ENCODE measurements around the gene USP3.
A peak's percentile ranks its signal among the peaks of the same experiment; 100 is the strongest.

Gene USP3
- 71.2 to 239 (median 139) reads per million in 9 experiments for total RNA-seq

GRCh38 chr15:63504247-63504978 lies at the start of gene USP3:
Gene USP3, plus strand, starts transcription at chr15:63504593. Its CDS starts 147 bp downstream, at chr15:63504740.
- peak; percentile 62 for ATAC-seq (replicated peaks)
- H3K4me1 Mint-ChIP-seq (ENCODE audit: low read depth in 2 of 2): peaks cover 70 to 77% of the 10 kb centered on the region in 2 donors

GRCh38 chr15:63456258-63456657 lies 48.1 kb upstream of the USP3 start:
- Mint-ChIP-seq H3K27ac (no peak overlapping the region), H3K4me3 (no peak overlapping the region), H3K36me3 (ENCODE audit: insufficient read depth) (peaks cover 5% of the 10 kb centered on the region), H3K4me1 (ENCODE audit: low read depth in 2 of 2) (no peaks in the 10 kb centered on the region), H3K9me3 (no peaks in the 10 kb centered on the region), H3K27me3 (peaks cover 6 to 10% of the 10 kb centered on the region in 2 donors)
- DNase-seq (no peak), ATAC-seq (replicated peaks) (no peak)

More at GRCh38 chr15:63504247-63504978, at the start of gene USP3:
- peak within 1 kb of the TSS; percentile 95 to 100 for H3K27ac Mint-ChIP-seq
- peaks cover 21% of the 10 kb centered on the region for H3K36me3 Mint-ChIP-seq (ENCODE audit: insufficient read depth)
- H3K27me3 Mint-ChIP-seq: no peaks in the 10 kb centered on the region
- H3K9me3 Mint-ChIP-seq: no peaks in the 10 kb centered on the region
- peak; percentile 88 to 97 (median 92) for DNase-seq
- H3K4me3 Mint-ChIP-seq: peak within 1 kb of the TSS; percentile 92 to 94

- Mint-ChIP-seq H3K4me1 (ENCODE audit: low read depth in 2 of 2) (no peaks in the 10 kb centered on the region), H3K36me3 (ENCODE audit: insufficient read depth) (peaks cover 2% of the 10 kb centered on the region), H3K27me3 (peaks cover 6 to 16% of the 10 kb centered on the region in 2 donors), H3K27ac (no peak overlapping the region), H3K4me3 (no peak overlapping the region), H3K9me3 (no peaks in the 10 kb centered on the region)
- DNase-seq (no peak), ATAC-seq (replicated peaks) (no peak)
Observed at GRCh38 chr15:63457379-63457778, 47.0 kb upstream of the USP3 start.

GRCh38 chr15:63458026-63458425 lies 46.4 kb upstream of the USP3 start:
- Mint-ChIP-seq H3K27ac (no peak overlapping the region), H3K36me3 (ENCODE audit: insufficient read depth) (peaks cover 2% of the 10 kb centered on the region), H3K9me3 (no peaks in the 10 kb centered on the region), H3K4me1 (ENCODE audit: low read depth in 2 of 2) (no peaks in the 10 kb centered on the region), H3K27me3 (peaks cover 6 to 19% of the 10 kb centered on the region in 2 donors), H3K4me3 (no peak overlapping the region)
- no peak for ATAC-seq (replicated peaks)
- DNase-seq: no peak

- no peak for DNase-seq
- Mint-ChIP-seq H3K36me3 (ENCODE audit: insufficient read depth) (no peaks in the 10 kb centered on the region), H3K27ac (no peak overlapping the region), H3K4me3 (no peak overlapping the region), H3K9me3 (no peaks in the 10 kb centered on the region), H3K4me1 (ENCODE audit: low read depth in 2 of 2) (no peaks in the 10 kb centered on the region), H3K27me3 (peaks cover 6 to 26% of the 10 kb centered on the region in 2 donors)
- no peak for ATAC-seq (replicated peaks)
Observed at GRCh38 chr15:63458794-63459395, 45.5 kb upstream of the USP3 start.

- Mint-ChIP-seq H3K9me3 (no peaks in the 10 kb centered on the region), H3K4me3 (no peak overlapping the region), H3K27me3 (peaks cover 6 to 28% of the 10 kb centered on the region in 2 donors), H3K27ac (no peak overlapping the region), H3K4me1 (ENCODE audit: low read depth in 2 of 2) (no peaks in the 10 kb centered on the region), H3K36me3 (ENCODE audit: insufficient read depth) (no peaks in the 10 kb centered on the region)
- no peak for DNase-seq
- ATAC-seq (replicated peaks): no peak
Observed at GRCh38 chr15:63460210-63461155, 43.9 kb upstream of the USP3 start.

GRCh38 chr15:63461230-63461985 lies 43.0 kb upstream of the USP3 start:
- peaks cover 6 to 28% of the 10 kb centered on the region in 2 donors for H3K27me3 Mint-ChIP-seq
- H3K4me3 Mint-ChIP-seq: no peak overlapping the region
- ATAC-seq (replicated peaks) (no peak), DNase-seq (no peak)
- peaks cover under 1% of the 10 kb centered on the region in 2 donors for H3K4me1 Mint-ChIP-seq (ENCODE audit: low read depth in 2 of 2)
- H3K9me3 Mint-ChIP-seq: no peaks in the 10 kb centered on the region
- H3K27ac Mint-ChIP-seq: no peak overlapping the region
- no peaks in the 10 kb centered on the region for H3K36me3 Mint-ChIP-seq (ENCODE audit: insufficient read depth)

- Mint-ChIP-seq H3K4me3 (no peak overlapping the region), H3K27ac (no peak overlapping the region), H3K36me3 (ENCODE audit: insufficient read depth) (no peaks in the 10 kb centered on the region), H3K9me3 (no peaks in the 10 kb centered on the region), H3K27me3 (peaks cover 6 to 28% of the 10 kb centered on the region in 2 donors), H3K4me1 (ENCODE audit: low read depth in 2 of 2) (peaks cover 5 to 6% of the 10 kb centered on the region in 2 donors)
- no peak for ATAC-seq (replicated peaks)
- DNase-seq: no peak
Observed at GRCh38 chr15:63462088-63462487, 42.3 kb upstream of the USP3 start.

GRCh38 chr15:63463036-63463435 lies 41.4 kb upstream of the USP3 start:
- H3K36me3 Mint-ChIP-seq (ENCODE audit: insufficient read depth): no peaks in the 10 kb centered on the region
- no peak overlapping the region for H3K4me3 Mint-ChIP-seq
- H3K9me3 Mint-ChIP-seq: no peaks in the 10 kb centered on the region
- peaks cover 6 to 28% of the 10 kb centered on the region in 2 donors for H3K27me3 Mint-ChIP-seq
- DNase-seq: no peak
- peaks cover 5 to 6% of the 10 kb centered on the region in 2 donors for H3K4me1 Mint-ChIP-seq (ENCODE audit: low read depth in 2 of 2)
- peak overlapping the region in 1 of 2 donors; percentile 44 for H3K27ac Mint-ChIP-seq
- no peak for ATAC-seq (replicated peaks)

GRCh38 chr15:63463793-63464192 lies 40.6 kb upstream of the USP3 start:
- Mint-ChIP-seq H3K4me1 (ENCODE audit: low read depth in 2 of 2) (peaks cover 5 to 6% of the 10 kb centered on the region in 2 donors), H3K27me3 (peaks cover 6 to 28% of the 10 kb centered on the region in 2 donors), H3K9me3 (no peaks in the 10 kb centered on the region), H3K27ac (no peak overlapping the region), H3K4me3 (no peak overlapping the region), H3K36me3 (ENCODE audit: insufficient read depth) (no peaks in the 10 kb centered on the region)
- DNase-seq: no peak
- no peak for ATAC-seq (replicated peaks)

GRCh38 chr15:63465104-63465503 lies 39.3 kb upstream of the USP3 start:
- Mint-ChIP-seq H3K4me3 (no peak overlapping the region), H3K36me3 (ENCODE audit: insufficient read depth) (no peaks in the 10 kb centered on the region), H3K27me3 (peaks cover 6 to 28% of the 10 kb centered on the region in 2 donors), H3K27ac (no peak overlapping the region), H3K9me3 (no peaks in the 10 kb centered on the region), H3K4me1 (ENCODE audit: low read depth in 2 of 2) (peaks cover 5 to 6% of the 10 kb centered on the region in 2 donors)
- DNase-seq (no peak), ATAC-seq (replicated peaks) (no peak)

- peaks cover 5 to 14% of the 10 kb centered on the region in 2 donors for H3K4me1 Mint-ChIP-seq (ENCODE audit: low read depth in 2 of 2)
- H3K27ac Mint-ChIP-seq: peak overlapping the region; percentile 36 to 61
- H3K36me3 Mint-ChIP-seq (ENCODE audit: insufficient read depth): no peaks in the 10 kb centered on the region
- peak; percentile 96 for ATAC-seq (replicated peaks)
- peaks cover 0 to 18% of the 10 kb centered on the region in 2 donors for H3K27me3 Mint-ChIP-seq
- H3K9me3 Mint-ChIP-seq: no peaks in the 10 kb centered on the region
- peak; percentile 61 to 71 (median 62) for DNase-seq
- no peak overlapping the region for H3K4me3 Mint-ChIP-seq
Observed at GRCh38 chr15:63466378-63467192, 37.8 kb upstream of the USP3 start.

Measured in effector memory CD8-positive, alpha-beta T cell (primary cell).